ENCODE data around the gene GALNT10. TPM values are rescaled to one million over a fixed set of nuclear protein-coding genes. Genes with fewer than 3 reads are reported as not detected.

The GALNT10 gene
- total and polyA plus RNA-seq, 2 of the 4 experiments (the other 2 are of a cell fraction), result 46.2 to 67.0 TPM

DNA sequence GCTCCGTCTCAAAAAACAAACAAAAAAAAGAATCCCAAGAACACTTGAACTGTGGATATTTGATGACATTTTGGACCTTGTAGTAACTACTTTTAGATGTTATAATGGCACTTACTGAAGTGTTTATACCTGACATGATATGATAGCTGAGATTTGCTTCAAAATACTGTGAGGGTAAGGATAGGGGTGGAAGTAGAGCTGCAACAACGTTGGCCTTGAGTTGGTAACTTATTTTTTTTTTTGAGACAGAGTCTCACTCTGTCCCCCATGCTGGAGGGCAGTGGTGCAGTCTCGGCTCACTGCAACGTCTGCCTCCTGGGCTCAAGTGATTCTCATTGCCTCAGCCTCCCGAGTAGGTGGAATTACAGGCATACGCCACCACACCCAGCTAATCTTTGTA, 224.6 kb downstream of the GALNT10 start:
- Histone ChIP-seq H4K5ac (ENCODE audit: low read depth, low read length) (no peak overlapping the region), H2AK5ac (ENCODE audit: low read depth, low read length) (no peak overlapping the region), H3K27ac (ENCODE audit: insufficient read depth, low read length) (no peak overlapping the region), H3K4me3 (ENCODE audit: insufficient read depth, low read depth, low read length) (no peak overlapping the region), H3K27me3 (ENCODE audit: control insufficient read depth, insufficient read depth, low read length) (no peaks in the 10 kb centered on the region), H3K36me3 (ENCODE audit: control insufficient read depth, insufficient read depth, low read length) (peaks cover 44% of the 10 kb centered on the region), H3K79me1 (ENCODE audit: low read depth in 1 of 2, low read length in 2 of 2) (0 out of 4 replicates have a peak, but pooled peaks cover 0 to 5% of the 10 kb centered on the region in 2 experiments), H2BK20ac (ENCODE audit: low read depth, low read length) (no peak overlapping the region), H3K56ac (ENCODE audit: extremely low read depth, insufficient read depth, low read length) (no peak overlapping the region), H3K4me1 (ENCODE audit: control insufficient read depth, insufficient read depth, low read length) (no peaks in the 10 kb centered on the region), H3K9ac (ENCODE audit: low read depth, low read length) (no peak overlapping the region), H3K9me3 (ENCODE audit: control insufficient read depth, insufficient read depth, low read length) (no peaks in the 10 kb centered on the region), H3K9me1 (ENCODE audit: insufficient read depth, low read length) (peaks cover 3% of the 10 kb centered on the region), H2AFZ (replicated peaks; ENCODE audit: low read length, poor library complexity) (no peak overlapping the region), H4K91ac (ENCODE audit: insufficient read depth, low read depth, low read length) (no peak overlapping the region), H3K14ac (replicated peaks; ENCODE audit: low read depth, low read length) (no peak overlapping the region), H2BK120ac (ENCODE audit: low read depth, low read length) (no peak overlapping the region), H3K4ac (ENCODE audit: low read depth, low read length) (no peak overlapping the region), H4K8ac (ENCODE audit: low read depth in 2 of 2, low read length in 2 of 2) (no peak overlapping the region), H3K23ac (ENCODE audit: low read depth, low read length) (no peak overlapping the region), H2BK15ac (ENCODE audit: low read depth, low read length) (no peak overlapping the region), H3K18ac (ENCODE audit: low read depth, low read length) (no peak overlapping the region), H3K4me2 (ENCODE audit: low read depth, low read length) (no peak overlapping the region), H2BK5ac (ENCODE audit: low read depth, low read length, poor library complexity, severe bottlenecking) (no peak overlapping the region), H2AK9ac (replicated peaks; ENCODE audit: low read depth, low read length, poor library complexity) (no peak overlapping the region), H4K20me1 (ENCODE audit: insufficient read depth, low read length) (no peaks in the 10 kb centered on the region)
- ChIA-PET CTCF (no interaction called here), POLR2A (ENCODE audit: unreplicated experiment) (no interaction called here)
- in situ Hi-C loops (cut with MboI; ENCODE audit: low sequenced_read_pairs) (no loop called here), intact Hi-C loops (cut with micrococcal nuclease) (no loop called here), dilution Hi-C loops (cut with HindIII; ENCODE audit: low sequenced_read_pairs, unreplicated experiment) (no loop called here)
- ATAC-seq (ENCODE audit: low read depth), result no peak
- no TSS peak for BruUV-seq (replicated peaks)
- no CpG with 5 or more reads among the region's 6 CpGs for WGBS, 2 experiments (ENCODE audit: extremely low coverage in 2 of 2, insufficient read length in 1 of 2)
- no peak for DNase-seq
- TF ChIP-seq FOS (IDR thresholded peaks at IDR 0.05; ENCODE audit: low read depth, low read length) (no peak), MAZ (IDR thresholded peaks at IDR 0.05; ENCODE audit: borderline replicate concordance, low read depth, low read length) (no peak), MAFK (IDR thresholded peaks at IDR 0.05; ENCODE audit: low read depth, low read length) (no peak), RFX5 (IDR thresholded peaks at IDR 0.05; ENCODE audit: low read depth, low read length) (no peak), RAD21 (IDR thresholded peaks at IDR 0.05; ENCODE audit: low read length) (no peak), MXI1 (IDR thresholded peaks at IDR 0.05; ENCODE audit: borderline replicate concordance, low read depth, low read length) (no peak), SMC3 (IDR thresholded peaks at IDR 0.05; ENCODE audit: low read depth, low read length) (no peak), CEBPB (IDR thresholded peaks at IDR 0.05; ENCODE audit: low read depth, low read length) (no peak), BHLHE40 (IDR thresholded peaks at IDR 0.05; ENCODE audit: low read depth, low read length) (no peak), CHD1 (IDR thresholded peaks at IDR 0.05; ENCODE audit: low read depth, low read length) (no peak), RCOR1 (IDR thresholded peaks at IDR 0.05; ENCODE audit: insufficient replicate concordance, low read length) (no peak), POLR2A (IDR thresholded peaks at IDR 0.05; ENCODE audit: low read depth, low read length) (no peak), NFE2L2 (IDR thresholded peaks at IDR 0.05; ENCODE audit: low read depth, low read length) (no peak)
- TF ChIP-seq, protein P1, sequence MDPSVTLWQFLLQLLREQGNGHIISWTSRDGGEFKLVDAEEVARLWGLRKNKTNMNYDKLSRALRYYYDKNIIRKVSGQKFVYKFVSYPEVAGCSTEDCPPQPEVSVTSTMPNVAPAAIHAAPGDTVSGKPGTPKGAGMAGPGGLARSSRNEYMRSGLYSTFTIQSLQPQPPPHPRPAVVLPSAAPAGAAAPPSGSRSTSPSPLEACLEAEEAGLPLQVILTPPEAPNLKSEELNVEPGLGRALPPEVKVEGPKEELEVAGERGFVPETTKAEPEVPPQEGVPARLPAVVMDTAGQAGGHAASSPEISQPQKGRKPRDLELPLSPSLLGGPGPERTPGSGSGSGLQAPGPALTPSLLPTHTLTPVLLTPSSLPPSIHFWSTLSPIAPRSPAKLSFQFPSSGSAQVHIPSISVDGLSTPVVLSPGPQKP (IDR thresholded peaks at IDR 0.05; ENCODE audit: borderline replicate concordance, low read depth, low read length), result no peak
- TF ChIP-seq, protein P2, sequence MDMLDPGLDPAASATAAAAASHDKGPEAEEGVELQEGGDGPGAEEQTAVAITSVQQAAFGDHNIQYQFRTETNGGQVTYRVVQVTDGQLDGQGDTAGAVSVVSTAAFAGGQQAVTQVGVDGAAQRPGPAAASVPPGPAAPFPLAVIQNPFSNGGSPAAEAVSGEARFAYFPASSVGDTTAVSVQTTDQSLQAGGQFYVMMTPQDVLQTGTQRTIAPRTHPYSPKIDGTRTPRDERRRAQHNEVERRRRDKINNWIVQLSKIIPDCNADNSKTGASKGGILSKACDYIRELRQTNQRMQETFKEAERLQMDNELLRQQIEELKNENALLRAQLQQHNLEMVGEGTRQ (IDR thresholded peaks at IDR 0.05; ENCODE audit: low read depth, low read length), result no peak
- TF ChIP-seq, protein P3, sequence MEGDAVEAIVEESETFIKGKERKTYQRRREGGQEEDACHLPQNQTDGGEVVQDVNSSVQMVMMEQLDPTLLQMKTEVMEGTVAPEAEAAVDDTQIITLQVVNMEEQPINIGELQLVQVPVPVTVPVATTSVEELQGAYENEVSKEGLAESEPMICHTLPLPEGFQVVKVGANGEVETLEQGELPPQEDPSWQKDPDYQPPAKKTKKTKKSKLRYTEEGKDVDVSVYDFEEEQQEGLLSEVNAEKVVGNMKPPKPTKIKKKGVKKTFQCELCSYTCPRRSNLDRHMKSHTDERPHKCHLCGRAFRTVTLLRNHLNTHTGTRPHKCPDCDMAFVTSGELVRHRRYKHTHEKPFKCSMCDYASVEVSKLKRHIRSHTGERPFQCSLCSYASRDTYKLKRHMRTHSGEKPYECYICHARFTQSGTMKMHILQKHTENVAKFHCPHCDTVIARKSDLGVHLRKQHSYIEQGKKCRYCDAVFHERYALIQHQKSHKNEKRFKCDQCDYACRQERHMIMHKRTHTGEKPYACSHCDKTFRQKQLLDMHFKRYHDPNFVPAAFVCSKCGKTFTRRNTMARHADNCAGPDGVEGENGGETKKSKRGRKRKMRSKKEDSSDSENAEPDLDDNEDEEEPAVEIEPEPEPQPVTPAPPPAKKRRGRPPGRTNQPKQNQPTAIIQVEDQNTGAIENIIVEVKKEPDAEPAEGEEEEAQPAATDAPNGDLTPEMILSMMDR (conservative IDR thresholded peaks at IDR 0.05; ENCODE audit: low read depth, low read length), result no peak

Measured in IMR-90 (cell line).